ENCODE results near the gene ORAI3.

The ORAI3 gene

DNA sequence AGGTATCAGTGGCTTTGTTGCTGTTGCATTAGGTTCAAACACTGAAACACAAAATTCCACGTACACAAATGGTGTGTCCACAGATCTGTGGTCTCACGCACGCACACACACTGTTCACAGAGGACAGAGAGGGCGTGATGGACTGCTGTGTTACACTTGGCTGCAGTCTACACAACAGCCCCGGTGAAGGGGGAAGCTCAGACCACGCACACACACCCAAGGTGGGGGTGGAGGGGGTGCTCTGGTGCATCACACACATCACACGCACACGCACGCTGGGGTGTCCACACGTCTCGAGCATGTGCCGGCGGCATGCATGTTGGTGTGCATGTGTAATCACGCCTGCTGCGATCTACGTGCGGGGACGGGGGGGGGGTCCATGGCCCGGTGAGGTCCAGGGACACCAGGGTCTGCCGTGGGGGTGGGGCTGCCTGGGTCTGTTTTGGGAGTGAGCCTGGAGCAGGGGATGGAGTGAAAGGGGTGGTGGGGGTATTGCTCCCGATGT, 43.5 kb downstream of the ORAI3 start:
- no peak for DNase-seq (ENCODE audit: low spot score)

DNA sequence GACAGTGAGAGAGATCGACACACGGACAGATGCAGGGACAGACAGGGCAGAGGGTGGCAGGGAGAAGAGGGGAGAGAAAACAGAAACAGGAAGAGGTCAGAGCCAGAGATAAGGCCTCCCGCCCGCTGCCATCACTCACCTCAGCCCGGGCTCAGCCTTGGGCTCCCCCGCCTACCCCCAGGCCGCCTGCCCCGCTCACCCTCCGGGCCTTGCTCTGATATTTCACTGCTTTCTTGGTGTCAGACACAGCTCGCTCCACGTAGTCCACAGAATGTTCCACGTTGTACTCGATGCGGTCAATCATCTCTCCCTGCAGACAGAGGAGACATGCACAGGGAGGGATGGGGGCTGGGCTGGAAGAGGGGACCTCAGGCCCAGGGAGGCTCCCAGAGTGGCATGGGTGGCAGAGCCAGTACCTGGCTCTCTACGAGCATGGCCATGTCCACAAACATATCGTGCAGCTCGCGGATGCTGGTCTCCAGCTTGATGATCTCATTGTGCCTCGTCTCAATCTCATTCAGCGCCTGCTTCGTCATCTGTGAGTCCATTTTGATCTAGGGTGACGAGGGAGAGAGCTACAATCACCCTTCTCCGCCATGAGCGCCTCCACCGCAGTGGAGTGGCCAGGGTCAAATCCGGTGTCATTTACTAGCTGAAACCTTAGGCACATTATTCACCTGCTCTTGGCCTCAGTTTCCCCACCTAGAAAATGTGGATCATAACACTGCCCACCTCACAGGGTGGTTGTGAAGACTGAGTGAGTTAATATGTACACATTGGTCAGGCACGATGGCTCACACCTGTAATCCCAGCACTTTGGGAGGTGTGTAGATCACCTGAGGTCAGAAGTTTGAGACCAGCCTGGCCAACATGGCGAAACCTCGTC, 44.3 kb downstream of the ORAI3 start:
- DNase-seq (ENCODE audit: low spot score): no peak

DNA sequence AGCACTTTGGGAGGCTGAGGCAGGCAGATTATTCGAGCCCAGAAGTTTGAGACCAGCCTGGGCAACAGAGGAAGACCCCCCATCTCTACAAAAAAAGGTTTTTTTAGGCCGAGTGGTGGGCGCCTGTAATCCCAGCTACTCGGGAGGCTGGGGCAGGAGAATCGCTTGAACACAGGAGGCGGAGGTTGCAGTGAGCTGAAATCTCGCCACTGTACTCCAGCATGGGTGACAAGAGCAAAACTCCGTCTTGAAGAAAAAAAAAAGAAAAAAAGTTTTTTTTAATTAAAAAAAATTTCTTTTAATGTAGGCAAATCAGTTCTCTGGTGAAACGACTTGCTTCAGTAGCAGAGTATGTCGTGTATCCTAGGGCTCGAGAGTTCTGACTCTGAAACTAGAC, 47.1 kb downstream of the ORAI3 start:
- no peak for DNase-seq (ENCODE audit: low spot score)

DNA sequence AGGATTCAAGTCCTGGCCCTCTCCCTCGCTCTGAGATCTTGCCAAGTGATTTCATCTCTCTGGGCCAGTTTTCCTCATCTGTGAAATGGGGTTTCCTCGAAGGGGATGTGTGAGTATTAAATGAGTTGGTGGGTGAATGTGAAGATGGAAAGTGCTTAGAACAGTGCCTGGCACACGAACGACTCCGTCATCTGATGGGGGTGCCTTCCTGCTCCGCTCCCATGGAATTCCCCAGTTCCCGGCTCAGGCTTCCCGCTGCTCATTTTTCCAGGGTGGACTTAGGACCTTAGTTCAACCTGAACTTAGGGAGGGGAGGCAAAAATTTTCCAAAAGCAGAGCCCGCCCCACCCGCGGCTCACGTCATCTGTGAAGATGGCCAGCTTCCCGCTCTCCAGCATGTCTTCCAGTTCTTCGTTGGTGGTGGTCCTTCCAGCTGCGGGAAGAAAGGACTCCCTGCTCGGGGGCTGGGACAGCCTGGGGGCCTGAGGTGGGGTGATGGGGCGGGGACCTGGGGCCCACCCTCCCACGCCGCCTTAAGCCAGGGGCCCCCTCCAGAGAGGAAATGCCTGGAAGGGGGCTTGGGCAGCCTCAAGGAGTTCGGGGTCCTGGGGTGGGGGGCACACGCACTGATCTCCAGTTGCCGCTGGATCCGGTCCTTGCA, 47.6 kb downstream of the ORAI3 start:
- no peak for DNase-seq (ENCODE audit: low spot score)

DNA sequence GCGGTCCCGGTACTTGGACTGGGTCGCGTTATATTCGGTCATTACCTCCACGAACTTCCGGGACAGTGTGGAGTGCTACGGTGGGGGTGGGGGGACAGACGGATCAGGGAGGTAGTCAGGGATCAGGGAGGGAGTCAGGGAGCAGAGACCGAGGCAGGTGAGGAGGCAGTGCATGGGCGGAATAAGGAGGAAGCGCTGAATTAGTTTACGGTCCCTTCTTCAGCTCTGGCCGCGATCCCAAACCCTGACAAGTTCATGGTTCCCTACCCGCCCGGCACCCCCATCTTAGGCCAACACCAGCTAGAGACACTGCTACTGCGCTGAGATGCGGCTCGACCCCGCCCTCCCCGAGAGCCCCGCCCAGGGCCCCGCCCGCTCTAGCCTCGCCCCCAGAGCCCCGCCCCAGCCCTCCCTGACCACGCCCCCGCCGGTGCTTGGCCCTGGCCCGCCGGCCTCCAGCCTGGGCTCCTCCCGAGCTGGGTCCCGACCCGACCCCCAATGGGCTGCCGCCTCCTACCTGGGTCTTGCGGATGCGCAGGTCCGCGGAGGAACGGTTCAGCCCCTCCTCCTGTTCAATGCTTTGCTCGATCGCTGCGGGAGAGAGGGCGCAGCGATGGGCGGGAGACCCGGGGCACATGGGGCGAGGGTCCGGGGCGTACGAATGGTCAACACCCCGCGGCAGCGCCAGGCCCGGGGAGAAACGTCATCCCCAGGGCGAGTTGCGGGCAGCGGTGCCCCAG, 48.3 kb downstream of the ORAI3 start:
- DNase-seq (ENCODE audit: low spot score): peak; percentile 99

DNA sequence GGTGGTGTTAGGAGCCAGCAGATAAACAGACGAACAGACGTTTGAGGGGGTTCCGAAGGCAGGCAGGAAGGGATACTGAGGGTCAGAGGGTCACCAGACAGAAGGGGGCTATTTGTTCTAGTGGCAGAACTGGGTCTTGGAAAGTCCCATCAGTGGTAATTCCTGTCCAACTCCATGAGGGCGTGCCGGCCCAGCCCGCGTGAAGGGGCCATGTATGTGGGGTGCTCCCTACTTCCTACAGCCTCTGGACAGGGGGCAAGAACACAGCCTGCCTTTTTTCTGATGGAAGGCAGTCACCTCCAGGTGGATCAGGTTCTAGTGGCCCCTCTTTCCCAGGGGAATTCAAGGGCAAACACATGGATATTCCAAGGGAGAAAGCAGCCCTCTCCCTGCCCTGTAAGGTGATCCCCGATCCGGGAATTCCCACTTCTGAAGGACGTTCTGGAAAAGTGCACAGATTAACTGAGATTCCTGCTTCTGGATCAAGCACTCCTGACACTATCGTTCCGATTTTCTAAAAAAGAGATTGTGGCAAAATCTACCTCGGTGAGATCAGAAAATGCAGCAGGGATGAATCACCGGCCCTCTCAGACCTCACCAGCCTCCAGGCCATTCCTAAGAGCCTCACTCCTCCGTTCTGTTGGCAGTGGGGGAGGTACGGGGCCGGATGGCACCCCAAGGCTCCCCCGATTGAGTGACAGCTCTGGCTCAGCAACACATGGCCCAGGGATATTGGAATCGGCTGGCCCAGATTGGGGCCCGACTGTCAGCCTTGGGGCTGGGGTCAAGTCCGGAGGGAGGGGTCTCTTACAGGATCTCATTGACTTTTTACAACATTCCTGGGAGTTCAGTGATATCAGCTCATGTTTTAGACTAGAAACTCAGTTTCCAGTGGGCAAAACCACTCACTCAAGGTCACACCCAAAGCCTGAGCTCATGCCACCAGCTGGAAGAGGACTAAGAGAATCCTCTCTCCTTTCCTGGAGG, 49.1 kb downstream of the ORAI3 start:
- DNase-seq (ENCODE audit: low spot score): no peak

DNA sequence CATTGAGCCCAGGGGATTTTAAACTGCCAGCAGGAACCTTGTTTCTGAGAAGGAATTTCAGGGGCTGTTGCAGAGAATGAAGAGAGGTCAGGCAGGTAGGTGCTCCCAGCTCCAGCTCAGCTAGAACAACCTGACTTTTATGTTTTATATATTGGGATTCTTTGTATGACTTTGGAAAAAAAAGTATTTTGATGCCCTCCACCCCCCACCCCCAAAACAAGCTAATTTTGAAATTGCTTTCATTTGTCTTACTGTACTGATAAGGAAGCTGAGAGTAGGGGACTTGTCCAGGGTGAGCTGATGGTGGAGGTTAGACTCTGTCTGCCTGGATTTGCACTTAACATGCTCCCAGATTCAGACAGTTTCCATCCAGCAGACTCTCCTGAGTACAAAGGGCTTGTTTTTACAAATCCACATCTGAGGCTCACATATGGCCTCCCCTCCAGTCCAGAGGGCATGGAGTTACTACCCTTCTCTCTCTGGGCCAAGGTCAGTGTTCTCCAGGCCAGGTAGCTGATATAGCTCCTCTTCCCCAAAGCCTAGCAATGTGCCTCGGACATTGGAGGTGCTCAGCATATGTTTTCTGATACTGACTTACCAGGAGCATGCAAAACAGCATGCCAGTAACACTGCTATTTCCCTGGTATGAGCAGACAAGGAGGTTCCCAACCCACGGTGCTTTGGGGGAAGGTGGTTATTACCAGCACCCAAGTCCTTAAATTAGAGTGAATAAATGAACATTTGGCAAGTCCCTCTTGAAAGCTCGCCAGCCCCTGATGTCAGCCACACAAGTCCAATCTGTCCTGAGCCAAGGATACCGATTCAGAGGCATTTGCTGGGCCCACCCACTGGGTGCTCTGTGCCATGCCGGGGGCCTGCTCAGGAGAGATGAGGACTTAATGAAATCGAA, 50.2 kb downstream of the ORAI3 start:
- DNase-seq (ENCODE audit: low spot score): no peak

DNA sequence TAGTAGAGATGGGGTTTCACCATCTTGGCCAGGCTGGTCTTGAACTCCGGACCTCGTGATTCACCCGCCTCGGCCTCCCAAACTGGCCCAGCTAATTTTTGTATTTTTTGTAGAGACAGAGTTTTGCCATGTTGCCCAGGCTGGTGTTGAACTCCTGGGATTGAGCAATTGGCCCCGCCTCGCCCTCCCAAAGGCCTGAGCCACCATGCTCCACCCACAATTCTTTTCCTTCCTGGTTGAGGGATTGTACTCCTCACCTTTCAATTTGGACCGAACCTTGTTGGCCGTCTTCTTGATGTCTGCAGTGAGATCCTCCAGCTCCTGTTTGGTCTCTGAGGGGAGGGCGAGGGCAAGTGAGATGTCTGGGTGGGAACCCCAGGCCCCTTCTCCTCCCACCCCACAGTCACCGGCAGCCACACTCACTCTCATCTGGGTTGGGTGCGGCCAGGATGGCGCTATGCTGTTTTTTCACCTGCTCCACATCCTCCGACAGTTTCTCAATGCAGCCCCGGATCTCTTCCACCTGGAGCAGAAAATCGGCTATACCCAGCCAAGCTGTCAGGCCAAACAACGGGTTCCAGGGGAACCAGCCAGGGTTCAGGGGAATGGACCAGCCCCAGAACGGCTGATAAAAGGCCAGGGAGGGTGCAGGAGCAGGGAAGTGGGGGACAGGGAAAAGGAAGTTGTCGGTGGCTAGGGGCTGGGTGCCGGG, 52.0 kb downstream of the ORAI3 start:
- DNase-seq (ENCODE audit: low spot score): no peak

DNA sequence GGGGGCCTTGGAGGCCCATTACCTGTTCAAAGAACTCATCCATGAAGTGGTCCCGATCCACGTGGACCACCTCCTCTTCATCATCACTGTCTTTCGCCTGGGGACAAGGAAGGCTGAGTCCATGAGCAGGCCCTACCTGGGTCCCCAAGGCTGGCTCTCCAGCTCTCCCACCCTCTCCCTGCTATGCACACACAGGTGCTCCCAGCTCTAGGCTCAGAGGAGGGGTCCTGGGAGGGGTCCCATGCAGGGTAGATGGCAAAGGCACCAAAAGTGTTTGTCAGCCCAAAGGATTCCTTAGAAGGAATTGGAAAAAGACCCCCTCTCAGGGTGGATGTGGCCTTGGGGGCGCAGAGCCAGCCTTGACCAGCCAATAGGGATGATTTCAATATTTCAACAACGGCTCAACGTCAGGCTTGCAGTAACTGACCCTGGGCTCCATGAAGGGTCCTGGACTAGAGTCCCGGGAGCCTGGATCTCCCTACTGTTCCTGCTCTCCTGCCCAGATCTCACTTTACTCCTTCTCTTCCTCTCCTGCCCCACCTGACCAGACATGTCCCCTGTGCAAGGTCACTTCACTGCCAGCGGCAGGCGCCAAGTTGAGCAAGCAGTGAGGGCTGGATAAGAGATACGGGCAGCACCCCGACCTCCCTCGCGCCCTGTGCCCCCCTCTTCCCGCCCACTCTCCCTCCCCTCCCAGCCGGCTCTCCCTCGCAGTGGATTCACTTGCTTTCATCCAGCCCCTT, 52.8 kb downstream of the ORAI3 start:
- DNase-seq (ENCODE audit: low spot score): no peak

DNA sequence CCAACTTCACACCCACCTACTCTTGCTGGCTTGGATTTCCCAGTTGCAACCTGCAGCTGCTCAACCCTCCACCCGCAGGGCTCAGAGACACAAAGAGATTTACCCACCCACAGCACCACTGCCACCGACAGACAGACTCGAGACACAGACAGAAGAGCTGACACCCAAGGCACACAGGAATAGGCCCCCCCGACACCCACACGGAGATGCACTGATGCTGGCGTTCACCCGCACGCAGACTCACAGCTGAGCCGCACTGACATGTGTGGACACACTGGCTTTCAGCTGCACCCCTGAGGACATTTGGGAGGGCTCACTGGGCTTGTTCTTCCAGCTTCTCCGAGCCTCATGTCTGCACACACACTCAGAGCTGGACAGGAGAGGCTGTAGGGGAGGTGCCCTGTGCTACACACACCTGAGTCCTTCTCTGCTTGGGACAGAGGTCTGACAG, 53.4 kb downstream of the ORAI3 start:
- no peak for DNase-seq (ENCODE audit: low spot score)

DNA sequence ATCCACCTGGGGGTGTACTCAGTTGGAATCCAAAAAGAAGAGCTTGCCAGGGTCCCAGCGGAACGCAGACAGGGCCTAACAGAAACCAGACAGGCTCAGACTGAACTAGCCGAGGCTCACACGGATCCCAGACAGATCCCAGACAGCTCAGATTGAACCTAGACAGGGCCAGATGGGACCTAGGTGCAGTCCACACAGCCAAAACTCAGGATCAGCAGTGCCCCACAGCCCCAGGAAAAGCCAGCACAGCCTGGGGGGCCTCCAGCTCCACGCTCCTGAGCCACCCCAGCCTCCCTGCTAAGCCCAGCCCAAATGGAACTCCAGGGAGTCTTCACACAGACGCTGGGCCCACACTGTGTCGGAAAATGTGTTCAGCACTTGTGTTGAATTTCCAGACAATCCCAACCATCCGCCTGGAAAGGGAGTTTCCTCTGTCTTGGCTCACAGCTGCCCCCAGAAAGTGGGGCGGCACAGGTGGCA, 54.0 kb downstream of the ORAI3 start:
- no peak for DNase-seq (ENCODE audit: low spot score)

DNA sequence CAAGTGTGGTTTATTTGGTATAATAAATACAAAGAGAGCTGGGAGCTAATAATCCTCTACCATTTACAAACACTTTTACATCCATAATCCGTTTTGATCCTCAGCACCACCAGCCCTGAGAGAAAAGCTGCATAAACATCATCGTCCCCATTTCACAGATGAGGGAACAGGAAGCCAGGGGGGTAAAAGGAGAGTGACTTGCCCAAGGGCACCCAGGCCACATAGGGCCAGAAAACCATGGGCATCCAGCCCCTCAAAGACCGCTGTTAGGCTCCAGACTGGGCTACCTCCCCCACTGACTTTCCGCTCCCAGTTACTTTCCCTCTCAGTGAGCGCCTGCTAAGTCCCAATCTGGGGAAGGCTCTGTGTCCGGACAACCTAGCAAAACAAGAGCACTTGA, 54.9 kb downstream of the ORAI3 start:
- DNase-seq (ENCODE audit: low spot score): no peak

Measured in iPS-NIHi11 (cell line).